Mucosa of rectum (tissue), 2 donors: ENCODE measurements around the gene GREM2.

Source experiments
- H3K27ac ChIP-seq, 2 donors: one replicate each; pipeline ENCODE4 v1.7.0; 2013; ENCODE audit warnings: inconsistent platforms in 2 of 2, low read depth in 2 of 2, low read length in 2 of 2
- H3K27me3 ChIP-seq, 2 donors: one replicate each; pipeline ENCODE4 v1.7.0; 2013; ENCODE audit warnings: low read length in 2 of 2; ENCODE audit not compliant: control insufficient read depth in 2 of 2, insufficient read depth in 2 of 2
- H3K36me3 ChIP-seq, 2 donors: one replicate each; pipeline ENCODE4 v1.7.0; 2013; ENCODE audit warnings: low read length in 2 of 2; ENCODE audit not compliant: control insufficient read depth in 2 of 2, insufficient read depth in 2 of 2
- H3K4me1 ChIP-seq, 2 donors: one replicate each; pipeline ENCODE4 v1.7.0; 2013; ENCODE audit warnings: low read length in 2 of 2, mild to moderate bottlenecking in 1 of 2; ENCODE audit not compliant: control insufficient read depth in 2 of 2, insufficient read depth in 2 of 2
- H3K4me3 ChIP-seq, 2 donors: one replicate each; pipeline ENCODE4 v1.7.0; 2013; ENCODE audit warnings: low read length in 2 of 2
- H3K9ac ChIP-seq, 2 donors: one replicate each; pipeline ENCODE4 v1.7.0; 2013; ENCODE audit warnings: low read length in 2 of 2, low read depth in 1 of 2, mild to moderate bottlenecking in 1 of 2
- H3K9me3 ChIP-seq, 2 donors: one replicate each; pipeline ENCODE4 v1.7.0; 2013; ENCODE audit warnings: low read length in 2 of 2; ENCODE audit not compliant: control insufficient read depth in 2 of 2
- donor health status: healthy.
- donor health status: Normal muscosa, but diverticular disease.

The GREM2 gene

DNA sequence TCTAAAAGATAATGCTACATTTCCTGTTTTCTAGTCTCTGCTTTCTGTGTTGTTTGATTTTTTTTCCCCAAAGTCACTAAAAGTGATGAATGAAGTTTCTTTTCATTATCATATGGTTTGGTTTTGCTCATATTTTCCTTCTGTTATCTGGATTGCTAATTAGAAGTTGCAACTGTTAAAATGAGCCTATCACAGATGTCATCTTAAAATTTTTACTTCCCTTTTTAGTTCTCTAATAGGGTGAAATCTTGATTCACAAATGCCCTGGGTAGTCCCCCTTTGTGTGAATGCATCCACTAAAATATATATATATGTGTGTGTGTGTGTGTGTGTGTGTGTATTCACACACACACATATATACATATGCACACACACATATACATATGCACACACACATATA is 144.1 kb downstream of the GREM2 start:
- H3K9me3 ChIP-seq, result no peaks in the 10 kb centered on the region
- H3K36me3 ChIP-seq, result no peaks in the 10 kb centered on the region
- no peaks in the 10 kb centered on the region for H3K27me3 ChIP-seq
- H3K4me3 ChIP-seq, result no peak overlapping the region
- peaks cover 0 to under 1% of the 10 kb centered on the region in 2 donors for H3K4me1 ChIP-seq
- H3K27ac ChIP-seq, result no peak overlapping the region
- H3K9ac ChIP-seq, result no peak overlapping the region

DNA sequence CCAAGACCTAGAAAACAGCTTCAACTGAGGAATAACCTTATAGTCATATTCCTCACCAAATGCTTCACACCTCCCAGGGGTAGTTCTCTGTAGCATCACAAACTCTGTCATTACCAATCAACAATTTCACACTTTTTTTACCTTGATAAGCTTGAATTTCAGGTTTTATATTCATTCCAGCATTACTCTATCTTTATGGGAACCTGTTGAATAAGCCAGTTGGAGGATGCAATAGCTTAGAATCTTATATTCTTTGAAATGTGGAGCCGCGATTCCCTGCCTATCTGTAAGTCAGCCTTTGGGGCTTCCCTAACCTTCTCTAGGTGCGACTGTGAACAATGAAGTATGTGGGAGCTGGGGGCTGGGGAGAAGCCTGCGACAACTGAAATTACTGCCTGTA is 145.4 kb downstream of the GREM2 start:
- Histone ChIP-seq H3K9me3 (no peaks in the 10 kb centered on the region), H3K4me3 (no peak overlapping the region), H3K27ac (no peak overlapping the region), H3K27me3 (no peaks in the 10 kb centered on the region), H3K36me3 (no peaks in the 10 kb centered on the region), H3K4me1 (peaks cover 0 to 7% of the 10 kb centered on the region in 2 donors), H3K9ac (no peak overlapping the region)

DNA sequence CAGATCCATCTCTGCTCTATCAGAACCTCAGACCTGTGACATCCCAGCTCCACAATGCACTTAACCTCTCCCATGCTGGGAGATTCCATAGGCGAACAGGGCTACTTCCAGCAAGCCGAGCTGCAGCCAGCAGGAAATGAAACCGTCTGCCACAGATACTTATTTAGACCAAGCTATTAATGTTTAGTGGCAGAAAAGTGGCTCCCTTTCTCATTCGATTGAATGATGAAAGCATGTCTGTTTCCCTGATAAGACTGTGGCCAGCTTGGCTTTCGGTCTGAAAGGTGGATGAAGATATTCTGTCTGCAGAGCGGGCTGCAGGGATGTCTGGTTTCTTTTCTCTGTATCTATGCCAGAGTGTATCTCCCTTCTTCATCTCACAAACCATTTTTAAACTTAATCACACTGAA is 146.4 kb downstream of the GREM2 start:
- peaks cover 0 to 7% of the 10 kb centered on the region in 2 donors for H3K4me1 ChIP-seq
- no peaks in the 10 kb centered on the region for H3K9me3 ChIP-seq
- no peaks in the 10 kb centered on the region for H3K27me3 ChIP-seq
- no peaks in the 10 kb centered on the region for H3K36me3 ChIP-seq
- H3K27ac ChIP-seq, result no peak overlapping the region
- no peak overlapping the region for H3K4me3 ChIP-seq
- H3K9ac ChIP-seq, result no peak overlapping the region

DNA sequence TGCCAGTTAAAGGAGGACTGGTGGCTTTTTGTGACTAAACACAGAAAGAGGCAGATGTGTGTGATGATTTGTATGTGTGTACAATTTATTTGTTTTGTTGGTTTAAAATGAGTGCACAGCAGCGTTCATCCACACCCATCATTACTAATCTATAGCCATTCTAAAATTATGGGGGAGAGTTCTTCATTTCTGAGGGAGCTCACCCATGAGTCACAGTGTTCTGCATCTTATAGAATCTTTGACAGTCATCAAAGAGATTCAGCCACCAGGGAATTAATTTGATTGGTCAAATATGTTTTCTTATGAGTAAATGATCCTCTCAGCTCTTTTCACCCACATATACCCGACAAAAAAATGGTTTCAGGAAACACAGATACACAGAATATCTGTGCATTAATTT is 147.9 kb downstream of the GREM2 start:
- H3K27me3 ChIP-seq, result no peaks in the 10 kb centered on the region
- H3K36me3 ChIP-seq, result no peaks in the 10 kb centered on the region
- no peaks in the 10 kb centered on the region for H3K9me3 ChIP-seq
- H3K4me1 ChIP-seq, result peaks cover 0 to 7% of the 10 kb centered on the region in 2 donors
- H3K4me3 ChIP-seq, result no peak overlapping the region
- H3K9ac ChIP-seq, result no peak overlapping the region
- no peak overlapping the region for H3K27ac ChIP-seq

DNA sequence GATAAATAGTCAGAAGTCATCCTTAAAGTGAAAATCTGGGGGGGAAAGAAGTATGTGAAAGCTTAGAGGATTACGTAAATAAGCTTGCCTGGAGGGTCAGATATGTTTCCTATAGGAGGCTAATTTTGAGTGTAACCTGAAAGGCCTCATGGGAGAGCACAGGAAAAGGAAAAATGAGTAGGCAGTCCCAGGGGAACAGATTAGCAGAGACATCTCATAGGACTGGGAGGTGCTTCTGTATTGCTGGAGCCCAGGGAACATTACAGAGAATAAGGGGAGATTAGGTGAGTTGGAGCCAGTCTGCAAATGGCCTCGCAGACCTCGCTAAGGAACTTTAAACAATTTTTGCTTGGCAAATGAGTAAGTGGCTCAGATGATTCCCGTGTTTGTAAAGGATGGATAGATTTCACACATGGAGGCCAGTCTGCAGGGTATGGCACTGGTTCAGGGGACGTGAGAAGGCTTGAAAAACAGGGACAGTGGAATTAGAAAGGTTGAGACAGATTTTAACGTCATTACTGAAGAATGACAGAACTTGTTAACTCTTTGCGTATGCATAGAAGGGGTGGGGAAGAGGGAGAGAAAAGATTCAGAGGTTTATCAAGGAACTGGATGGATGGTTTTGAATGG is 149.1 kb downstream of the GREM2 start:
- Histone ChIP-seq H3K36me3 (no peaks in the 10 kb centered on the region), H3K27me3 (no peaks in the 10 kb centered on the region), H3K27ac (no peak overlapping the region), H3K4me3 (no peak overlapping the region), H3K9me3 (no peaks in the 10 kb centered on the region), H3K9ac (no peak overlapping the region), H3K4me1 (peaks cover 0 to 7% of the 10 kb centered on the region in 2 donors)

DNA sequence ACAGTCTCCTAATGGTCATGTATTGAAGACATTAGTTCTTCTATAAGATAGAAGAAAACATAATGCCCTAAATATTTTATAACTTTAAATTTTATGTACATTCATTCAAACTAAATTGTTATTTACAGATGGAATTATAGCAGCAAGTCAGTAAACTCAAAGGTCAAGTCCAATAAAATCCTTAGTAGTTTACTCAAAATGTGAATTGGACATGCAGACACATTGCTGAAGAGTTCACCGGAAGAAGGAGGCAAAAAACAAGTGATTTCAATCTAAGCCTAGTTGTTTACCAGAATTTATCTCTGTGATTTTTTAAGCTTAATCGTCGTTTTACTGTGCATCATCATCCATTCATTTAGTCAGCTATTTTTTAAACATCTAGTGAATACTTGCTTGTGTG is 149.7 kb downstream of the GREM2 start:
- no peaks in the 10 kb centered on the region for H3K36me3 ChIP-seq
- H3K9ac ChIP-seq, result no peak overlapping the region
- H3K27ac ChIP-seq, result no peak overlapping the region

DNA sequence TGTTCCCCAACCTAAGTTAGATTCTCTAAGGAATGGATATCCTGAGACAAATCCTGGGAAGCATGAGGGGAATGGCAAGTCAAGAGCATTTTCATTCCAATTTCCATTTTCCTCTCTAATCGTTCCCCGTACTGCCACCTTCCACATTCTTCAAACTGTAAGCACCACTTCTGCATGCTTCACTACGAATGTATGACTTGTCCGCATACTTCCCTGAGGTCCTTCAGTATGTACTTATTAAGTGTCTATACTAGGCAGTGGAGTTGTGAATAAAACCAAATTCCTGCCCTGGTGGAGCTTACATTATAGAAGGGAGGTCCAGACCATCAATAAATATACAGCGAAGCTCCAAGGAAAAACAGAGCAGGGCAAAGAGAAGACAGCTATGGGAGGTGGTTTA is 154.8 kb downstream of the GREM2 start:
- Histone ChIP-seq H3K27ac (no peak overlapping the region), H3K36me3 (no peaks in the 10 kb centered on the region), H3K9me3 (no peaks in the 10 kb centered on the region), H3K27me3 (no peaks in the 10 kb centered on the region), H3K4me1 (no peaks in the 10 kb centered on the region), H3K4me3 (no peak overlapping the region), H3K9ac (no peak overlapping the region)

More for the DNA sequence above, 149.7 kb downstream of the GREM2 start:
- no peaks in the 10 kb centered on the region for H3K9me3 ChIP-seq
- H3K27me3 ChIP-seq, result no peaks in the 10 kb centered on the region
- no peak overlapping the region for H3K4me3 ChIP-seq
- H3K4me1 ChIP-seq, result peaks cover 0 to 7% of the 10 kb centered on the region in 2 donors

DNA sequence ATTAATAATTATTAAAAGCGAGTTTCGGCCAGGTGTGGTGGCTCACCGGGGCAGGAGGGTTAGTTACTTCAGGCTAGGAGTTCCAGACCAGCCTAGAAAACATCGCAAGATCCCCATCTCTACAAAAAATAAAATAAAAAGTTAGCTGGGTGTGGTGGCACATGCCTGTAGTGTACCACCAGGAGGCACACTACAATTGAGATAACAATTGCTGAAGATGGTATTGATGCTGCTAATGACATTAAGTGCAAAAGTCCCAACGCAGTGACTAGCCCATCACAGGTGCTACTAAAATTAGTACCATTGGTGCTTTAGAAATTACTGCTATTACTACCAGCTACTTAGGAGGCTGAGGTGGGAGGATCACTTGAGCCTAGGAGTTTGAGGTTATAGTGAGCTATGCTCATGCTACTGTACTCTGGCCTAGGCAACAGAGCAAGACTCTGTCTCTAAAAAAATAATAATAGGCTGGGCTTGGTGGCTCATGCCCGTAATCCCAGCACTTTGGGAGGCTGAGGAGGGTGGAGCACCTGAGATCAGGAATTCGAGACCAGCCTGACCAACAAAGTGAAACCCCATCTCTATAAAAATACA is 156.6 kb downstream of the GREM2 start:
- no peak overlapping the region for H3K9ac ChIP-seq
- no peak overlapping the region for H3K4me3 ChIP-seq

DNA sequence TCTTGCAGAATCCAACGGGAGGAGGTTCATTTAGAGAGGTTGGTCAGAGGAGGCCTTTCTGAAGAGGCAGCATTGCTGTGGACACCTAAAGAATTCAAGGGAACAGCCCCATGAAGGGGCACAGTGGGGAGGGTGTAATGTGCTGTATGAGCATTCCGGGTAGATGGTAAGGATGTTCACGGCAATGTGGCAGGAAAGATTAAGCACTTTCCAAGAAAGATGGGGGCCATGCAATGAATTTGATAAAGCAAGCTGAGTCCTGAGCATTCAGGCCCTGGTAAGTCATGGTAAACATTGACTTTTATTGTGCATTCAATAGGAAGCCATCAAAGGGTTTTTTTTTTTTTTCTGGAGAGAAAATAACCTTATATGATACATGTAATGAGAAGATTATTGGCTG is 166.6 kb downstream of the GREM2 start:
- Histone ChIP-seq H3K9ac (no peak overlapping the region), H3K27ac (no peak overlapping the region), H3K27me3 (no peaks in the 10 kb centered on the region), H3K4me3 (no peak overlapping the region), H3K36me3 (no peaks in the 10 kb centered on the region), H3K4me1 (peaks cover 4 to 6% of the 10 kb centered on the region in 2 donors), H3K9me3 (no peaks in the 10 kb centered on the region)

More for the DNA sequence above, 156.6 kb downstream of the GREM2 start:
- Histone ChIP-seq H3K27ac (no peak overlapping the region), H3K4me1 (no peaks in the 10 kb centered on the region), H3K36me3 (no peaks in the 10 kb centered on the region), H3K9me3 (no peaks in the 10 kb centered on the region), H3K27me3 (no peaks in the 10 kb centered on the region)

DNA sequence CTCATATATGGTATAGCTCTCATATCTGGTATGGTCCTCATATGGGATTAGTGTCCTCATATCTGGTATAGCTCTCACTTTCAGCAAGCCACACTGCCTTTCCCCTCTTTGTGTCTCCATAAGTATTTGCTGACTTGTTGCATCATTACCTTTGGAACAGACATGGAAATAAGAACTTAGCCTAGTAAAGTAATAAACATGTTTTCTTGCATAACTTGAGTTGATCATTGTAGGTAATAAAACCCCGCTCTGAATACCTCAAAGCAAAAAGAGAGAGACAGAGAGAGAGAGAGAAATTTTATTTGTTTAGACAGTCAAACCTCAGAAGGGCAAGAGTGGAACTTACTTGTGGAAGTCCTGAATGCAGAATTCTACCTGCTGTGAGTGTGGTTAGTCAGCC is 170.3 kb downstream of the GREM2 start:
- Histone ChIP-seq H3K9me3 (no peaks in the 10 kb centered on the region), H3K27ac (no peak overlapping the region), H3K36me3 (no peaks in the 10 kb centered on the region), H3K9ac (no peak overlapping the region), H3K4me1 (peaks cover 4 to 6% of the 10 kb centered on the region in 2 donors), H3K27me3 (no peaks in the 10 kb centered on the region), H3K4me3 (no peak overlapping the region)
